Effector CD8-positive, alpha-beta T cell (primary cell): ENCODE results near the gene MEGF6.

Experiments used
- DNase-seq: peaks from one replicate; lab custom pipeline; 2025; lab: John Stamatoyannopoulos, UW

MEGF6 gene

GRCh38 chr1:3645666-3646355 lies 34.5 kb upstream of the MEGF6 start:
- DNase-seq, result no peak

GRCh38 chr1:3645247-3645646 lies 33.9 kb upstream of the MEGF6 start:
- no peak for DNase-seq

GRCh38 chr1:3644273-3644672 lies 33.0 kb upstream of the MEGF6 start:
- DNase-seq, result no peak

- no peak for DNase-seq
Measured at GRCh38 chr1:3642919-3643675, 31.8 kb upstream of the MEGF6 start.

GRCh38 chr1:3641816-3642215 lies 30.5 kb upstream of the MEGF6 start:
- no peak for DNase-seq

- no peak for DNase-seq
Measured at GRCh38 chr1:3641046-3641760, 29.9 kb upstream of the MEGF6 start.

GRCh38 chr1:3640121-3640837 lies 29.0 kb upstream of the MEGF6 start:
- DNase-seq, result no peak

- no peak for DNase-seq
Measured at GRCh38 chr1:3639397-3639911, 28.1 kb upstream of the MEGF6 start.

GRCh38 chr1:3638676-3639075 lies 27.4 kb upstream of the MEGF6 start:
- DNase-seq, result no peak

GRCh38 chr1:3638027-3638426 lies 26.7 kb upstream of the MEGF6 start:
- DNase-seq, result no peak

- DNase-seq, result no peak
Measured at GRCh38 chr1:3636531-3636930, 25.2 kb upstream of the MEGF6 start.

GRCh38 chr1:3636080-3636479 lies 24.8 kb upstream of the MEGF6 start:
- no peak for DNase-seq

- no peak for DNase-seq
Measured at GRCh38 chr1:3634059-3634800, 22.9 kb upstream of the MEGF6 start.

- no peak for DNase-seq
Measured at GRCh38 chr1:3633344-3634058, 22.2 kb upstream of the MEGF6 start.

- DNase-seq, result no peak
Measured at GRCh38 chr1:3632716-3633343, 21.5 kb upstream of the MEGF6 start.

- no peak for DNase-seq
Measured at GRCh38 chr1:3632298-3632697, 21.0 kb upstream of the MEGF6 start.

GRCh38 chr1:3631320-3632260 lies 20.3 kb upstream of the MEGF6 start:
- no peak for DNase-seq

- DNase-seq, result no peak
Measured at GRCh38 chr1:3630914-3631313, 19.6 kb upstream of the MEGF6 start.

GRCh38 chr1:3630161-3630611 lies 18.9 kb upstream of the MEGF6 start:
- DNase-seq, result no peak
